ENCODE results near the gene DLGAP1.

DLGAP1 gene

GRCh38 chr18:3742541-3742940 lies 712.6 kb downstream of the DLGAP1 start:
- DNase-seq = no peak

GRCh38 chr18:3741333-3741732 lies 713.8 kb downstream of the DLGAP1 start:
- no peak for DNase-seq

- no peak for DNase-seq
Measured at GRCh38 chr18:3728704-3729437, 726.2 kb downstream of the DLGAP1 start.

GRCh38 chr18:3727274-3727673 lies 727.8 kb downstream of the DLGAP1 start:
- no peak for DNase-seq

GRCh38 chr18:3726238-3726951 lies 728.7 kb downstream of the DLGAP1 start:
- peak; percentile 88 for DNase-seq

GRCh38 chr18:3725115-3725514 lies 730.0 kb downstream of the DLGAP1 start:
- DNase-seq = no peak

- no peak for DNase-seq
Measured at GRCh38 chr18:3723554-3723953, 731.6 kb downstream of the DLGAP1 start.

GRCh38 chr18:3722649-3723433 lies 732.3 kb downstream of the DLGAP1 start:
- peak; percentile 66 for DNase-seq

- DNase-seq = peak; percentile 97
Measured at GRCh38 chr18:3721771-3722648, 733.1 kb downstream of the DLGAP1 start.

- peak; percentile 67 for DNase-seq
Measured at GRCh38 chr18:3720818-3721545, 734.1 kb downstream of the DLGAP1 start.

GRCh38 chr18:3720159-3720558 lies 734.9 kb downstream of the DLGAP1 start:
- no peak for DNase-seq

GRCh38 chr18:3717376-3718025 lies 737.6 kb downstream of the DLGAP1 start:
- DNase-seq = peak; percentile 71

GRCh38 chr18:3716116-3716660 lies 738.9 kb downstream of the DLGAP1 start:
- peak; percentile 48 for DNase-seq

GRCh38 chr18:3715231-3716080 lies 739.7 kb downstream of the DLGAP1 start:
- peak; percentile 100 for DNase-seq

GRCh38 chr18:3713708-3714107 lies 741.4 kb downstream of the DLGAP1 start:
- DNase-seq = no peak

GRCh38 chr18:3713166-3713565 lies 741.9 kb downstream of the DLGAP1 start:
- DNase-seq = no peak

- no peak for DNase-seq
Measured at GRCh38 chr18:3712491-3712890, 742.6 kb downstream of the DLGAP1 start.

- DNase-seq = peak; percentile 81
Measured at GRCh38 chr18:3710712-3711301, 744.3 kb downstream of the DLGAP1 start.

- DNase-seq = peak; percentile 80
Measured at GRCh38 chr18:3709205-3709604, 745.9 kb downstream of the DLGAP1 start.

Data from DMS79 (cell line).